ENCODE results near the gene C22orf23. TPM values are rescaled to one million over a fixed set of nuclear protein-coding genes. Genes with fewer than 3 reads are reported as not detected.
A peak's percentile ranks its signal among the peaks of the same experiment; 100 is the strongest.

C22orf23 gene
- total and polyA plus RNA-seq, 2 of the 13 experiments (the other 11 are each of a cell fraction or from before 2014, with no cell fraction given): 0.21 to 0.24 TPM

GRCh38 chr22:37982151-37982785 lies 28.9 kb upstream of the C22orf23 start:
- Histone ChIP-seq H3K79me2 (ENCODE audit: insufficient read depth, low read length) (no peaks in the 10 kb centered on the region), H3K27ac (ENCODE audit: extremely low read length, insufficient read depth, low read length) (peak overlapping the region; percentile 34), H4K20me1 (ENCODE audit: insufficient read depth, low read length) (no peaks in the 10 kb centered on the region), H3K36me3 (replicated peaks in 1 of 2; ENCODE audit: control insufficient read depth in 1 of 2, insufficient read depth in 2 of 2, low read length in 2 of 2) (no peaks in the 10 kb centered on the region), H3K9ac (ENCODE audit: insufficient read depth, low read depth, low read length) (no peak overlapping the region), H3K9me3 (ENCODE audit: low read length) (no peaks in the 10 kb centered on the region), H3K27me3 (ENCODE audit: control insufficient read depth in 1 of 2, insufficient read depth in 2 of 2, low read length in 2 of 2) (no peaks in the 10 kb centered on the region), H2AFZ (ENCODE audit: low read length) (no peak overlapping the region), H3K4me2 (ENCODE audit: low read depth, low read length) (peak overlapping the region; percentile 63), H3K4me3 (replicated peaks in 1 of 3; ENCODE audit: insufficient read depth in 1 of 3, low read depth in 2 of 3, low read length in 3 of 3) (peak overlapping the region in 1 of 3 experiments; percentile 17; a peak in 1 of 6 replicates), H3K4me1 (ENCODE audit: insufficient read depth, low read length) (peaks cover 39% of the 10 kb centered on the region)
- no TSS peak for BruUV-seq (replicated peaks)
- DNase-seq (ENCODE audit: low spot score): no peak
- CTCF ChIA-PET (ENCODE audit: low intra/inter-chr PET ratio, low total read pairs): no interaction called here
- intact Hi-C loops (cut with micrococcal nuclease; ENCODE audit: unreplicated experiment): no loop called here
- POLR2A ChIA-PET: interaction anchor here (1.0 to 1.6 kb wide), 3 partner anchors 12 to 138 kb away, joined by 3 to 4 read pairs (median 3); partner anchors contain the start of genes ANKRD54, C22orf23 and POLR2F
- FAIRE-seq: no peak
- no peak for TF ChIP-seq ERF (CRISPR knock-in tag; IDR thresholded peaks at IDR 0.05)
- TF ChIP-seq CEBPB (IDR thresholded peaks at IDR 0.05; ENCODE audit: borderline replicate concordance, low read depth, low read length): peak; percentile 41; the same call in 1 of the 2 replicates
- TF ChIP-seq KAT7 (CRISPR knock-in tag; IDR thresholded peaks at IDR 0.05; ENCODE audit: borderline replicate concordance): no peak
- no peak for TF ChIP-seq ZNF567 (CRISPR knock-in tag; IDR thresholded peaks at IDR 0.05; ENCODE audit: borderline replicate concordance)
- TF ChIP-seq RFX3 (CRISPR knock-in tag; IDR thresholded peaks at IDR 0.05): no peak
- ATAC-seq: peak; percentile 20
- in situ Hi-C loops (cut with HindIII; ENCODE audit: extremely low pct_ligation_motif_present, low pct_unique_long_range_greater_than_20kb): no loop called here
- WGBS (ENCODE audit: low lambda C conversion rate): 37% methylated on average over 8 of the region's 8 CpGs

- Histone ChIP-seq H2AFZ (ENCODE audit: low read length) (no peak overlapping the region), H3K4me3 (replicated peaks in 1 of 3; ENCODE audit: insufficient read depth in 1 of 3, low read depth in 2 of 3, low read length in 3 of 3) (peak overlapping the region in 1 of 3 experiments; percentile 17; a peak in 1 of 6 replicates), H3K9ac (ENCODE audit: insufficient read depth, low read depth, low read length) (no peak overlapping the region), H3K4me1 (ENCODE audit: insufficient read depth, low read length) (peaks cover 39% of the 10 kb centered on the region), H3K27me3 (ENCODE audit: control insufficient read depth in 1 of 2, insufficient read depth in 2 of 2, low read length in 2 of 2) (no peaks in the 10 kb centered on the region), H3K9me3 (ENCODE audit: low read length) (no peaks in the 10 kb centered on the region), H4K20me1 (ENCODE audit: insufficient read depth, low read length) (no peaks in the 10 kb centered on the region), H3K27ac (ENCODE audit: extremely low read length, insufficient read depth, low read length) (peak overlapping the region; percentile 34), H3K4me2 (ENCODE audit: low read depth, low read length) (peak overlapping the region; percentile 63), H3K36me3 (replicated peaks in 1 of 2; ENCODE audit: control insufficient read depth in 1 of 2, insufficient read depth in 2 of 2, low read length in 2 of 2) (no peaks in the 10 kb centered on the region), H3K79me2 (ENCODE audit: insufficient read depth, low read length) (no peaks in the 10 kb centered on the region)
- in situ Hi-C loops (cut with HindIII; ENCODE audit: extremely low pct_ligation_motif_present, low pct_unique_long_range_greater_than_20kb): no loop called here
- ChIA-PET CTCF (ENCODE audit: low intra/inter-chr PET ratio, low total read pairs) (no interaction called here), POLR2A (interaction anchor here (1.0 to 1.6 kb wide), 3 partner anchors 11 to 137 kb away, joined by 3 to 4 read pairs (median 3); partner anchors contain the start of genes ANKRD54, C22orf23 and POLR2F)
- BruUV-seq (replicated peaks): no TSS peak
- peak; percentile 83 for ATAC-seq
- intact Hi-C loops (cut with micrococcal nuclease; ENCODE audit: unreplicated experiment): no loop called here
- peak; percentile 53 for DNase-seq (ENCODE audit: low spot score)
- peak; percentile 78 for FAIRE-seq
- 17% methylated on average over 3 of the region's 6 CpGs for WGBS (ENCODE audit: low lambda C conversion rate)
- TF ChIP-seq BHLHE40 (IDR thresholded peaks at IDR 0.05; ENCODE audit: low read length): no peak
- TF ChIP-seq RERE (CRISPR knock-in tag; IDR thresholded peaks at IDR 0.05; ENCODE audit: low read depth): no peak
- TF ChIP-seq SAFB2 (CRISPR knock-in tag; IDR thresholded peaks at IDR 0.05; ENCODE audit: borderline replicate concordance, low read depth): no peak
- TF ChIP-seq IRF2 (CRISPR knock-in tag; IDR thresholded peaks at IDR 0.05): 0 out of 2 replicates have a peak, but pooled peaks have one; percentile 14
- TF ChIP-seq ZNF292 (CRISPR knock-in tag; IDR thresholded peaks at IDR 0.05; ENCODE audit: borderline replicate concordance, low read depth): peak; percentile 81; the same call in 1 of the 2 replicates
Observed at GRCh38 chr22:37981282-37982011, 28.0 kb upstream of the C22orf23 start.

All from HepG2 (cell line).